ENCODE results near the gene AKAP1.

AKAP1 gene

GRCh38 chr17:57114085-57114673, 29.1 kb downstream of the AKAP1 start:
- H3K27ac Mint-ChIP-seq: no peak overlapping the region
- H3K27me3 Mint-ChIP-seq: no peaks in the 10 kb centered on the region
- peak; percentile 58 to 75 for DNase-seq (ENCODE audit: low spot score in 2 of 2)
- H3K9me3 Mint-ChIP-seq: no peaks in the 10 kb centered on the region
- H3K4me1 Mint-ChIP-seq: no peaks in the 10 kb centered on the region
- peak; percentile 50 for ATAC-seq (ENCODE audit: low read depth)
- peaks cover 28% of the 10 kb centered on the region for H3K36me3 Mint-ChIP-seq
- no peak overlapping the region for H3K4me3 Mint-ChIP-seq

GRCh38 chr17:57115377-57115776, 30.3 kb downstream of the AKAP1 start:
- ATAC-seq (ENCODE audit: low read depth): no peak
- H3K27ac Mint-ChIP-seq: no peak overlapping the region
- H3K27me3 Mint-ChIP-seq: no peaks in the 10 kb centered on the region
- no peak for DNase-seq (ENCODE audit: low spot score in 2 of 2)
- H3K4me1 Mint-ChIP-seq: no peaks in the 10 kb centered on the region
- no peak overlapping the region for H3K4me3 Mint-ChIP-seq
- peaks cover 28% of the 10 kb centered on the region for H3K36me3 Mint-ChIP-seq
- H3K9me3 Mint-ChIP-seq: no peaks in the 10 kb centered on the region

DNA sequence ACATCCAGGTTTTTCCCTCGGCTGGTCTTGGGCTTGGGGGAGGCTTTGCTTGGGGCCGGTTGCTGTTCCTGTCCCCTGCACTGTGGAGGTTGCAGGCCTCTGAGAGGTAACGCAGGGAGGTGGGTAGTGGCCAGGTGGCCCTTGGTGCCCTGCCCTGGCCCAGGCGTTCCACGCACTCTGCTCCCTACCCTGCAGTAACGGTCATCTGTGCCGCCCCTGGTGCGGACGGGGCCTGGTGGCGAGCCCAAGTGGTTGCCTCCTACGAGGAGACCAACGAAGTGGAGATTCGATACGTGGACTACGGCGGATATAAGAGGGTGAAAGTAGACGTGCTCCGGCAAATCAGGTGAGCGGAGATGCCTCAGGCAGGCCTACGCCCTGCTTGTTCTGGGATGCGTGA, 30.9 kb downstream of the AKAP1 start:
- no peak for DNase-seq (ENCODE audit: low spot score in 2 of 2)
- no peaks in the 10 kb centered on the region for H3K4me1 Mint-ChIP-seq
- no peaks in the 10 kb centered on the region for H3K27me3 Mint-ChIP-seq
- no peak overlapping the region for H3K4me3 Mint-ChIP-seq
- ATAC-seq (ENCODE audit: low read depth): no peak
- no peak overlapping the region for H3K27ac Mint-ChIP-seq
- peaks cover 31% of the 10 kb centered on the region for H3K36me3 Mint-ChIP-seq
- no peaks in the 10 kb centered on the region for H3K9me3 Mint-ChIP-seq

DNA sequence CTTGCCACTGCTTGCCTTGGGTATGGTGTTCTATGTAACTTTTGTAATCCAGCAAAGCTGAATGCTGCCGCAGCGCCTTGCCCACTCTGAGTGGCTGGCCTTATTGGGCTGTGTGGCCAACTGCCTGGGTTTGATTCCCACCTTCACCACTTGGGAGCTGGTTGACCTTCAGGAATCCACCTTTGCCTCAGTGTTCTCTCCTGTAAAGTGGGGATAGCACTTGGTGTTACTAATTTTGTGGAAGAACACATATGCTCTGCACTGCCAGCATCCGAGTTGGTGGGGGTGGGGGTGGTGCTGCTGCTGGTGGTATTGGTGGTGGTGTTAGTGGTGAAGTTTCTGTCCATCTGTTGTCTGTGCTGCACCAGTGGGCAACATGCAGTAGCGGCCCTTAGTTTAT, 32.8 kb downstream of the AKAP1 start:
- H3K9me3 Mint-ChIP-seq: no peaks in the 10 kb centered on the region
- H3K4me3 Mint-ChIP-seq: no peak overlapping the region
- ATAC-seq (ENCODE audit: low read depth) (no peak), DNase-seq (ENCODE audit: low spot score in 2 of 2) (no peak)
- H3K27ac Mint-ChIP-seq: no peak overlapping the region
- H3K27me3 Mint-ChIP-seq: no peaks in the 10 kb centered on the region
- no peaks in the 10 kb centered on the region for H3K4me1 Mint-ChIP-seq
- H3K36me3 Mint-ChIP-seq: peaks cover 23% of the 10 kb centered on the region

- ATAC-seq (ENCODE audit: low read depth) (no peak), DNase-seq (ENCODE audit: low spot score in 2 of 2) (no peak)
- Mint-ChIP-seq H3K27ac (no peak overlapping the region), H3K4me1 (no peaks in the 10 kb centered on the region), H3K36me3 (peaks cover 35% of the 10 kb centered on the region), H3K9me3 (no peaks in the 10 kb centered on the region), H3K4me3 (no peak overlapping the region), H3K27me3 (no peaks in the 10 kb centered on the region)
These were observed 35.8 kb downstream of the AKAP1 start for GRCh38 chr17:57120814-57121213.

- H3K9me3 Mint-ChIP-seq: no peaks in the 10 kb centered on the region
- no peak for DNase-seq (ENCODE audit: low spot score in 2 of 2)
- no peak overlapping the region for H3K27ac Mint-ChIP-seq
- no peaks in the 10 kb centered on the region for H3K27me3 Mint-ChIP-seq
- ATAC-seq (ENCODE audit: low read depth): no peak
- H3K36me3 Mint-ChIP-seq: peaks cover 34% of the 10 kb centered on the region
- H3K4me3 Mint-ChIP-seq: no peak overlapping the region
- no peaks in the 10 kb centered on the region for H3K4me1 Mint-ChIP-seq
These were observed 36.4 kb downstream of the AKAP1 start for GRCh38 chr17:57121308-57122042.

DNA sequence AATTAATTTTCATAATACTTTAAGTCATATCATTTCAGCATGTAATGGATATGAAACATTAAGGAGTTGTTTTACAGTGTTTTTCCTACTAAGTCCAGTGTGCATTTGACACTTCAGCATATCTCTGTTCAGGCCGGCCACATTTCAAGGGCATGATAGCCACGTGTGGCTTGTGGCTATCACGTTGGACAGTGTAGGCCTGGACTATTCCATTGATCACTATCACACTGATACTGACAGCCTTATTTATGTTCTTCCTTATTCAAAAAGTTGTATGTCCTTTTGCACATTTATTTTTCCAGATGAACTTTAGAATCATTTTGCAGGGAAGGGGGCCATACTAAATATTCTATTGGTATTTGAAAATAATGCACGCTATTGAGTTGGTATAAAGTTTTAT, 39.0 kb downstream of the AKAP1 start:
- H3K9me3 Mint-ChIP-seq: no peaks in the 10 kb centered on the region
- ATAC-seq (ENCODE audit: low read depth): no peak
- H3K27ac Mint-ChIP-seq: no peak overlapping the region
- H3K4me3 Mint-ChIP-seq: no peak overlapping the region
- no peaks in the 10 kb centered on the region for H3K27me3 Mint-ChIP-seq
- no peaks in the 10 kb centered on the region for H3K4me1 Mint-ChIP-seq
- DNase-seq (ENCODE audit: low spot score in 2 of 2): no peak
- H3K36me3 Mint-ChIP-seq: peaks cover 19% of the 10 kb centered on the region

DNA sequence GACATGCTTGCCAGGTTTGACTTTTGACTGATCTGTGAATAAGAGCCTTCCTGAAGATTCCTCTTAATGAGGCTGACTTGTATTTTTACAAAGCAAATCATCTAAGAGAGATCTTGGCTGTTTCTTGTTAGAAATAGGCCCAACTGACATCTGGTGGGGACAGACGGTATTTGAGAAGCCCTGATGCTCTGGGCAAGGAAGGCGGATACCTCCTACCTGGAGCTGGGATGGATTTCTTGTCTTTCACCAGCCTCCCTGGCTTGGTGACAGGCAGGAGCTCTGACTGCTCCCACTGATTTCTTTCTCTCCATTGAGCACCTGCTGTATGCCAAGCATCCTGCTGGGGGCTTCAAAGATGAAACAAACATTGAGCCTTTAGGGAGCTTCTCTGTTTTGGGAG, 40.4 kb downstream of the AKAP1 start:
- Mint-ChIP-seq H3K27ac (no peak overlapping the region), H3K4me1 (no peaks in the 10 kb centered on the region), H3K36me3 (peaks cover 19% of the 10 kb centered on the region), H3K27me3 (no peaks in the 10 kb centered on the region), H3K4me3 (no peak overlapping the region), H3K9me3 (no peaks in the 10 kb centered on the region)
- DNase-seq (ENCODE audit: low spot score in 2 of 2): no peak
- ATAC-seq (ENCODE audit: low read depth): no peak

- H3K4me3 Mint-ChIP-seq: no peak overlapping the region
These were observed 40.8 kb downstream of the AKAP1 start for GRCh38 chr17:57125866-57126265.

DNA sequence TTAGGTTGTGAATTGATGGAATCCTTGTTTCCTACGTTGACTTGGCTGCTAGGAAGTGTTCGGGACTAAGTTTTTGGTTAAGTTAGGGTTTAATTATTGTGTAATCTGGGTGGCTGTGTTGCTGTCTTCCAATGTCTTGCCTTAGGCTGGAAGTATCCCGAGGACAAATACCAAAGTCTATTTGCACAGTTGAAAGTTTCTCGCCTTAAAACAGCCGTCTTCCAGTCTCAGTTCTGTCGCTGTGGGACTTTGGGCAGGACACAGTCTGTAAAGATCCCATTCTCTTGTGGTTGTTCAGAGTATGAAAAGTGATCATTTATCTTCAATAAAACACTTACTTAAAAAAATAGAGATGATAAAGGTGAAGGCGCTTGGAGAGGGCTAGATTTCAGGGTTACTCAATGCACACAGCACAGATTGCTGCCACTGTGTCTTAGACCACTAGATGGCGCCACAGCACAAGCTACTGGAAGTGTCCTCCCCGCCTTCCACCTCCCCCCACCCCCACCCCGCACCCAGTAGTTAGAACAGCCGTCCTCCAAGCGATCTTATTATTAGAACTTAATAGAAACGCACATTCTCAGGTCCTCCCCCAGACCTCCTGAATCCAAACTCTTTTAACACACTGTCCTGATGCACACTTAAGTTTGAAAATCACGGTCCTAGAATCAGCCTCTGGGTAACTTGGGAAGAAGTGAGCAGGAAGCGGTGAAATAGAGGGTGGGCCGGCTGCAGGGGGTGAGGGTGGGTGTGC, 45.8 kb downstream of the AKAP1 start:
- H3K4me1 Mint-ChIP-seq: peaks cover 13% of the 10 kb centered on the region
- H3K27me3 Mint-ChIP-seq: peaks cover 7% of the 10 kb centered on the region
- H3K9me3 Mint-ChIP-seq: no peaks in the 10 kb centered on the region
- no peak overlapping the region for H3K27ac Mint-ChIP-seq
- DNase-seq (ENCODE audit: low spot score in 2 of 2) (peak; percentile 82 to 84), ATAC-seq (ENCODE audit: low read depth) (peak; percentile 96)
- H3K36me3 Mint-ChIP-seq: peaks cover 2% of the 10 kb centered on the region
- no peak overlapping the region for H3K4me3 Mint-ChIP-seq

More at GRCh38 chr17:57125866-57126265, 40.8 kb downstream of the AKAP1 start:
- no peaks in the 10 kb centered on the region for H3K4me1 Mint-ChIP-seq
- DNase-seq (ENCODE audit: low spot score in 2 of 2) (no peak), ATAC-seq (ENCODE audit: low read depth) (no peak)
- no peaks in the 10 kb centered on the region for H3K9me3 Mint-ChIP-seq
- no peak overlapping the region for H3K27ac Mint-ChIP-seq
- H3K36me3 Mint-ChIP-seq: peaks cover 16% of the 10 kb centered on the region
- no peaks in the 10 kb centered on the region for H3K27me3 Mint-ChIP-seq

DNA sequence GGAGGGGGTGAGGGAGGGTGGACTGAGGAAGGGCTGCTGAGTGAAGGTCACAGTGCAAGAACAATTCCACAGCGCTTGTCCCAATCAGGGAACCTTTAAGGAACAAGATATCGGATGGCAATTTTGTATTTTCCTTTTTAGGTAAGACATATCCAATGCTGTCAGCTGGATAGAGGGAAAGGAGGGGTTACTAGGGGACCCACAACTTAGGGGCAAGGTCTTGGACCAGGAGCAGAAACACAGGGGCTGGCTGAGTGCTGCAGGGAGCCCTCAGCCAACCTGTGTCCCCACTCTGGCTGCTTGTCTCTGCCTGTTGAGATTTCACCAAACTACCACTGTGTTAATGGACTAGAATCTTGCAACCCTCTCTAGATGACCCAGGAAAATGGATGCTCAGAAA, 47.6 kb downstream of the AKAP1 start:
- no peak for DNase-seq (ENCODE audit: low spot score in 2 of 2)
- Mint-ChIP-seq H3K4me3 (no peak overlapping the region), H3K36me3 (no peaks in the 10 kb centered on the region), H3K27ac (no peak overlapping the region), H3K4me1 (peaks cover 18% of the 10 kb centered on the region), H3K9me3 (no peaks in the 10 kb centered on the region), H3K27me3 (peaks cover 9% of the 10 kb centered on the region)
- no peak for ATAC-seq (ENCODE audit: low read depth)

- Mint-ChIP-seq H3K4me3 (peak overlapping the region; percentile 53), H3K27me3 (peaks cover 11% of the 10 kb centered on the region)
These were observed 48.4 kb downstream of the AKAP1 start for GRCh38 chr17:57133486-57133885.

DNA sequence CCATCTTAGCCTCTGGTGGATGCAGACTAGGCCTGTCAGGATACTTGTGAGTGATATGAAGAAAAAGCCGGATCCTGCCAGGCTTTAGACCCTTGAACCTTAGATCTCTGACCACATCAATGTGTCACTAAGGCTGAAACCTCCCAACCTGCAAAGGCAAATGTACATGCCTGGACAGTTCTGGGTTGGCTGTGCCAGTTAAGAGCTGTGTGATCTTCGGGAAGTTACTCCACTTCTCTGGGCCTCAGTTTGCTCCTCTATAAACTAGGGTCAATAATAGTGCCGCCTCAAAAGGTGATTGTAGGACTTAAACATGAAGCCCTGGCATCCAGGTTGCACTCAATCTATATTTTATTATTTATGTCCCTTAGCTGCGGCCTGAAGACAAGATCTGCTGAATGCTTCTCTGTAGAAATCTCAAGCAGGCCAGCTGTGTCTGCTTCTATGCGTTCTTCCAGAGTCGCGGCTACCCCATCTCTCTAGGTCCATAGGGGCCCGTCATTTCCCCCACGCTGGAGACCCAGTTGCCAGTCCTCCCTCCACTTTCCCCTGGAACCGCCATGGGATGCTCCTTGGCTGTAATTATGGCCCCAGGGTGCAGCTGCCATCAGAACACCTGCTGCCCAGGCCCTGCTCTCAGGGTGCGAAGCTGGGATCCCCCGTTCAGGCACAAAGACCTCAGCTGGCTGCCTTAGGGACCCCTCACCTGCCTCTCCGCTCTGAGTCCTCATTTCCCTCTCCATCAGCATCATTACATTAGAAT, 50.2 kb downstream of the AKAP1 start:
- Mint-ChIP-seq H3K4me1 (peaks cover 18% of the 10 kb centered on the region), H3K27ac (no peak overlapping the region), H3K36me3 (no peaks in the 10 kb centered on the region), H3K4me3 (no peak overlapping the region), H3K27me3 (peaks cover 14% of the 10 kb centered on the region), H3K9me3 (no peaks in the 10 kb centered on the region)
- no peak for ATAC-seq (ENCODE audit: low read depth)
- DNase-seq (ENCODE audit: low spot score in 2 of 2): no peak

More at GRCh38 chr17:57133486-57133885, 48.4 kb downstream of the AKAP1 start:
- Mint-ChIP-seq H3K27ac (no peak overlapping the region), H3K9me3 (no peaks in the 10 kb centered on the region), H3K36me3 (no peaks in the 10 kb centered on the region), H3K4me1 (peaks cover 18% of the 10 kb centered on the region)
- ATAC-seq (ENCODE audit: low read depth) (no peak), DNase-seq (ENCODE audit: low spot score in 2 of 2) (no peak)

DNA sequence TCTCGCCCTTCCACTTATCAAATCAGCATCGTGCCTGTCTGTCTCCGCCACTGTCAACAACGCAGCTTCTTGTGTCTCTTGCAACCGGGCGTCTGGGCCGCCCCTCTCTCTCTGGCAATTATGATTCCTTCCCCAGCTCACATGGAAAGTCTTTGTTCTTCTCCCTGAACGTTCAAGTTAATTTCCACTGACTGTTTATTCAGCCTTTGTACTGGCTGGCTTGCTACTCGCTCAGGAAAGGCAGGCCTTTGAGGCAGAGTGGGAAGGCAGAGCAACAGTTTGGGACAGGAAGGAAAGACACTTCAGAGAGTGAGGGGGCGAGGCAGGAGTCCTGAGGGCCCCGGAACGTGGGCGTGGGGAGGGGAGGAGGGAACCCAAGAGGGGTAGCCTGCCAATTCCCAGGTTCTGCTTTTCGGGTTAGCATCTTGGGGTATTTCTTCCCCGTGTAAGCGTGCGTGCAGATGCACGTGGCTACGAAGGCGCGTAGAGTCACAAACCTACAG, 50.8 kb downstream of the AKAP1 start:
- DNase-seq (ENCODE audit: low spot score in 2 of 2): no peak
- Mint-ChIP-seq H3K27me3 (peaks cover 14% of the 10 kb centered on the region), H3K27ac (no peak overlapping the region), H3K36me3 (no peaks in the 10 kb centered on the region), H3K4me3 (no peak overlapping the region), H3K4me1 (peaks cover 18% of the 10 kb centered on the region), H3K9me3 (no peaks in the 10 kb centered on the region)
- peak; percentile 35 for ATAC-seq (ENCODE audit: low read depth)

Measured in memory B cell (primary cell).